ENCODE data around the gene EPHA7.

DNA sequence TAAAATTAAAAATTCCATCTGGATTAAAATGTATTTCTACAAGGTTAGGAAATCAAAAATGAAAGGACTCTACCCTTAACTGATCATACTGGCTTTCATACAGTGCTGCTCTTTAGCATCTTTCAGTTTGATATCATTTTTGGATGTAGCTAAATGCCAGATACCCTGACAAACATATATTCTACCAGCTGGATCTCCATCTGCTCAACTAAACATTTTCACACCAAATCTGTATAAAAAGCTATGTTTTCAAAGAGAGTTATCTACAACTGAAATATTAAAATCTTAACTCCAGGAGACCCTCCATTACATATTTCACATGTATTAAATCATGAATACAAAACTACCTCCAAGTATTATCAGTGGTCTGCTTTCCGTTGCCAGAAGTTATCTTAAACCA lies 95.7 kb downstream of the EPHA7 start:
- no peak for TF ChIP-seq REST (IDR thresholded peaks at IDR 0.05)
- no peak for TF ChIP-seq SREBF2 (IDR thresholded peaks at IDR 0.05)
- no peak for TF ChIP-seq POLR2A (IDR thresholded peaks at IDR 0.05; ENCODE audit: low read length)
- TF ChIP-seq HOXA7 (CRISPR knock-in tag; IDR thresholded peaks at IDR 0.05): no peak
- no peak for TF ChIP-seq RNF2 (IDR thresholded peaks at IDR 0.05; ENCODE audit: borderline replicate concordance, low read depth)
- TF ChIP-seq, protein P1, sequence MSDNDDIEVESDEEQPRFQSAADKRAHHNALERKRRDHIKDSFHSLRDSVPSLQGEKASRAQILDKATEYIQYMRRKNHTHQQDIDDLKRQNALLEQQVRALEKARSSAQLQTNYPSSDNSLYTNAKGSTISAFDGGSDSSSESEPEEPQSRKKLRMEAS (IDR thresholded peaks at IDR 0.05): no peak
- TF ChIP-seq RAD21 (conservative IDR thresholded peaks at IDR 0.05 in 1 of 2, IDR thresholded peaks at IDR 0.05 in 1 of 2): no peak
- TF ChIP-seq CTCF (IDR thresholded peaks at IDR 0.05): no peak
- TF ChIP-seq MAZ (IDR thresholded peaks at IDR 0.05; ENCODE audit: borderline replicate concordance, low read depth, low read length): no peak
- TF ChIP-seq, protein P2, sequence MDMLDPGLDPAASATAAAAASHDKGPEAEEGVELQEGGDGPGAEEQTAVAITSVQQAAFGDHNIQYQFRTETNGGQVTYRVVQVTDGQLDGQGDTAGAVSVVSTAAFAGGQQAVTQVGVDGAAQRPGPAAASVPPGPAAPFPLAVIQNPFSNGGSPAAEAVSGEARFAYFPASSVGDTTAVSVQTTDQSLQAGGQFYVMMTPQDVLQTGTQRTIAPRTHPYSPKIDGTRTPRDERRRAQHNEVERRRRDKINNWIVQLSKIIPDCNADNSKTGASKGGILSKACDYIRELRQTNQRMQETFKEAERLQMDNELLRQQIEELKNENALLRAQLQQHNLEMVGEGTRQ (IDR thresholded peaks at IDR 0.05): no peak
